Measurements from ENCODE around the gene ZNF813. TPM values are rescaled to one million over a fixed set of nuclear protein-coding genes. Genes with fewer than 3 reads are reported as not detected.
"Not testable (repeated sequence)": the region's sequence is repeated elsewhere in the genome, so short reads cannot be mapped to it uniquely, and the experiment has no call there.

Gene ZNF813
- total and polyA plus RNA-seq, 2 experiments from 2014 or later, result 6.4 to 29.3 TPM

DNA sequence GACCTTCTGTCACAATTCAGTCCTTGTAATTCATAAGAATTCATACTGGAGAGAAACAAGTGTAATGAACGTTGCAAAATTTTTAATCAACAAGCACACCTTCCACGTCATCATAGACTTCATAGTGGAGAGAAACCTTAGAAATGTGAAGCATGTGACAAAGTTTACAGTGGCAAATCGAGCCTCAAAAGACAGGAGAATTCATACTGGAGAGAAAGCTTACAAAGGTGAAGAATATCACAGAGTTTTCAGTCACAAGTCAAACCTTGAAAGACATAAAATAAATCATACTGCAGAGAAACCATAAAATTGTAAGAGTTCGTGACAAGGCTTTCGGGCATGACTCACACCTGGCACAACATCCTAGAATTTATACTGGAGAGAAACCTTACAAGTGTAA, 24.6 kb downstream of the ZNF813 start:
- no peaks in the 10 kb centered on the region; the same call in 1 of the 2 replicates for H4K20me1 ChIP-seq (replicated peaks; ENCODE audit: insufficient read depth)
- no peak overlapping the region for H3K4me2 ChIP-seq
- no peak overlapping the region for H3K27ac ChIP-seq (ENCODE audit: low read depth)
- H2AFZ ChIP-seq, result no peak overlapping the region
- no peaks in the 10 kb centered on the region for H3K27me3 Mint-ChIP-seq (ENCODE audit: insufficient read depth, low read depth, poor library complexity)
- 0 out of 2 replicates have a peak, but pooled peaks cover 3% of the 10 kb centered on the region for H3K9me2 ChIP-seq (ENCODE audit: insufficient read depth)
- peaks cover 37% of the 10 kb centered on the region for H3K36me3 ChIP-seq (ENCODE audit: insufficient read depth)
- peaks cover 6% of the 10 kb centered on the region; the same call in 1 of the 2 replicates for H3F3A ChIP-seq (replicated peaks; ENCODE audit: low read depth)
- no peaks in the 10 kb centered on the region for H3K4me1 Mint-ChIP-seq
- no peaks in the 10 kb centered on the region for H3K79me2 ChIP-seq (replicated peaks; ENCODE audit: insufficient read depth)
- H3K9me3 Mint-ChIP-seq, result peaks cover 36% of the 10 kb centered on the region
- ATAC-seq (no peak), DNase-seq (ENCODE audit: low spot score) (no peak)
- peaks cover 77% of the 10 kb centered on the region for H3K36me3 Mint-ChIP-seq (ENCODE audit: low read depth)
- no peaks in the 10 kb centered on the region for H3K27me3 ChIP-seq (ENCODE audit: insufficient read depth)
- no peak overlapping the region for H3K4me3 Mint-ChIP-seq
- H3K4me3 ChIP-seq, result no peak overlapping the region
- TF ChIP-seq JUNB (IDR thresholded peaks at IDR 0.05; ENCODE audit: unreplicated experiment), result no peak
- TF ChIP-seq, protein P1, sequence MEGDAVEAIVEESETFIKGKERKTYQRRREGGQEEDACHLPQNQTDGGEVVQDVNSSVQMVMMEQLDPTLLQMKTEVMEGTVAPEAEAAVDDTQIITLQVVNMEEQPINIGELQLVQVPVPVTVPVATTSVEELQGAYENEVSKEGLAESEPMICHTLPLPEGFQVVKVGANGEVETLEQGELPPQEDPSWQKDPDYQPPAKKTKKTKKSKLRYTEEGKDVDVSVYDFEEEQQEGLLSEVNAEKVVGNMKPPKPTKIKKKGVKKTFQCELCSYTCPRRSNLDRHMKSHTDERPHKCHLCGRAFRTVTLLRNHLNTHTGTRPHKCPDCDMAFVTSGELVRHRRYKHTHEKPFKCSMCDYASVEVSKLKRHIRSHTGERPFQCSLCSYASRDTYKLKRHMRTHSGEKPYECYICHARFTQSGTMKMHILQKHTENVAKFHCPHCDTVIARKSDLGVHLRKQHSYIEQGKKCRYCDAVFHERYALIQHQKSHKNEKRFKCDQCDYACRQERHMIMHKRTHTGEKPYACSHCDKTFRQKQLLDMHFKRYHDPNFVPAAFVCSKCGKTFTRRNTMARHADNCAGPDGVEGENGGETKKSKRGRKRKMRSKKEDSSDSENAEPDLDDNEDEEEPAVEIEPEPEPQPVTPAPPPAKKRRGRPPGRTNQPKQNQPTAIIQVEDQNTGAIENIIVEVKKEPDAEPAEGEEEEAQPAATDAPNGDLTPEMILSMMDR (conservative IDR thresholded peaks at IDR 0.05; ENCODE audit: low read depth in 2 of 2), result no peak
- TF ChIP-seq, protein P2, sequence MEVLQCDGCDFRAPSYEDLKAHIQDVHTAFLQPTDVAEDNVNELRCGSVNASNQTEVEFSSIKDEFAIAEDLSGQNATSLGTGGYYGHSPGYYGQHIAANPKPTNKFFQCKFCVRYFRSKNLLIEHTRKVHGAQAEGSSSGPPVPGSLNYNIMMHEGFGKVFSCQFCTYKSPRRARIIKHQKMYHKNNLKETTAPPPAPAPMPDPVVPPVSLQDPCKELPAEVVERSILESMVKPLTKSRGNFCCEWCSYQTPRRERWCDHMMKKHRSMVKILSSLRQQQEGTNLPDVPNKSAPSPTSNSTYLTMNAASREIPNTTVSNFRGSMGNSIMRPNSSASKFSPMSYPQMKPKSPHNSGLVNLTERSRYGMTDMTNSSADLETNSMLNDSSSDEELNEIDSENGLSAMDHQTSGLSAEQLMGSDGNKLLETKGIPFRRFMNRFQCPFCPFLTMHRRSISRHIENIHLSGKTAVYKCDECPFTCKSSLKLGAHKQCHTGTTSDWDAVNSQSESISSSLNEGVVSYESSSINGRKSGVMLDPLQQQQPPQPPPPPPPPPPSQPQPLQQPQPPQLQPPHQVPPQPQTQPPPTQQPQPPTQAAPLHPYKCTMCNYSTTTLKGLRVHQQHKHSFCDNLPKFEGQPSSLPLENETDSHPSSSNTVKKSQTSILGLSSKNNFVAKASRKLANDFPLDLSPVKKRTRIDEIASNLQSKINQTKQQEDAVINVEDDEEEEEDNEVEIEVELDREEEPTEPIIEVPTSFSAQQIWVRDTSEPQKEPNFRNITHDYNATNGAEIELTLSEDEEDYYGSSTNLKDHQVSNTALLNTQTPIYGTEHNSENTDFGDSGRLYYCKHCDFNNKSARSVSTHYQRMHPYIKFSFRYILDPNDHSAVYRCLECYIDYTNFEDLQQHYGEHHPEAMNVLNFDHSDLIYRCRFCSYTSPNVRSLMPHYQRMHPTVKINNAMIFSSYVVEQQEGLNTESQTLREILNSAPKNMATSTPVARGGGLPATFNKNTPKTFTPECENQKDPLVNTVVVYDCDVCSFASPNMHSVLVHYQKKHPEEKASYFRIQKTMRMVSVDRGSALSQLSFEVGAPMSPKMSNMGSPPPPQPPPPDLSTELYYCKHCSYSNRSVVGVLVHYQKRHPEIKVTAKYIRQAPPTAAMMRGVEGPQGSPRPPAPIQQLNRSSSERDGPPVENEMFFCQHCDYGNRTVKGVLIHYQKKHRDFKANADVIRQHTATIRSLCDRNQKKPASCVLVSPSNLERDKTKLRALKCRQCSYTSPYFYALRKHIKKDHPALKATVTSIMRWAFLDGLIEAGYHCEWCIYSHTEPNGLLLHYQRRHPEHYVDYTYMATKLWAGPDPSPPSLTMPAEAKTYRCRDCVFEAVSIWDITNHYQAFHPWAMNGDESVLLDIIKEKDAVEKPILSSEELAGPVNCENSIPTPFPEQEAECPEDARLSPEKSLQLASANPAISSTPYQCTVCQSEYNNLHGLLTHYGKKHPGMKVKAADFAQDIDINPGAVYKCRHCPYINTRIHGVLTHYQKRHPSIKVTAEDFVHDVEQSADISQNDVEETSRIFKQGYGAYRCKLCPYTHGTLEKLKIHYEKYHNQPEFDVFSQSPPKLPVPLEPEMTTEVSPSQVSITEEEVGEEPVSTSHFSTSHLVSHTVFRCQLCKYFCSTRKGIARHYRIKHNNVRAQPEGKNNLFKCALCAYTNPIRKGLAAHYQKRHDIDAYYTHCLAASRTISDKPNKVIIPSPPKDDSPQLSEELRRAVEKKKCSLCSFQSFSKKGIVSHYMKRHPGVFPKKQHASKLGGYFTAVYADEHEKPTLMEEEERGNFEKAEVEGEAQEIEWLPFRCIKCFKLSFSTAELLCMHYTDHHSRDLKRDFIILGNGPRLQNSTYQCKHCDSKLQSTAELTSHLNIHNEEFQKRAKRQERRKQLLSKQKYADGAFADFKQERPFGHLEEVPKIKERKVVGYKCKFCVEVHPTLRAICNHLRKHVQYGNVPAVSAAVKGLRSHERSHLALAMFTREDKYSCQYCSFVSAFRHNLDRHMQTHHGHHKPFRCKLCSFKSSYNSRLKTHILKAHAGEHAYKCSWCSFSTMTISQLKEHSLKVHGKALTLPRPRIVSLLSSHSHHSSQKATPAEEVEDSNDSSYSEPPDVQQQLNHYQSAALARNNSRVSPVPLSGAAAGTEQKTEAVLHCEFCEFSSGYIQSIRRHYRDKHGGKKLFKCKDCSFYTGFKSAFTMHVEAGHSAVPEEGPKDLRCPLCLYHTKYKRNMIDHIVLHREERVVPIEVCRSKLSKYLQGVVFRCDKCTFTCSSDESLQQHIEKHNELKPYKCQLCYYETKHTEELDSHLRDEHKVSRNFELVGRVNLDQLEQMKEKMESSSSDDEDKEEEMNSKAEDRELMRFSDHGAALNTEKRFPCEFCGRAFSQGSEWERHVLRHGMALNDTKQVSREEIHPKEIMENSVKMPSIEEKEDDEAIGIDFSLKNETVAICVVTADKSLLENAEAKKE (CRISPR knock-in tag; IDR thresholded peaks at IDR 0.05), result no peak
- no peak overlapping the region for H3K27ac Mint-ChIP-seq
- no peaks in the 10 kb centered on the region for H3K4me1 ChIP-seq (ENCODE audit: insufficient read depth)

GRCh38 chr19:53497311-53498023, 29.9 kb downstream of the ZNF813 start:
- peak overlapping the region; percentile 43; the same call in 1 of the 2 replicates for H2AFZ ChIP-seq
- ATAC-seq; H3K4me1 Mint-ChIP-seq; H3K9me3 Mint-ChIP-seq; H3F3A ChIP-seq (replicated peaks; ENCODE audit: low read depth); DNase-seq (ENCODE audit: low spot score); H4K20me1 ChIP-seq (replicated peaks; ENCODE audit: insufficient read depth); H3K4me3 ChIP-seq; H3K4me3 Mint-ChIP-seq; H3K36me3 ChIP-seq (ENCODE audit: insufficient read depth); H3K27ac Mint-ChIP-seq; H3K27me3 Mint-ChIP-seq (ENCODE audit: insufficient read depth, low read depth, poor library complexity); H3K27me3 ChIP-seq (ENCODE audit: insufficient read depth); H3K4me2 ChIP-seq; H3K79me2 ChIP-seq (replicated peaks; ENCODE audit: insufficient read depth); H3K27ac ChIP-seq (ENCODE audit: low read depth); H3K9me2 ChIP-seq (ENCODE audit: insufficient read depth); H3K4me1 ChIP-seq (ENCODE audit: insufficient read depth): not testable (repeated sequence)
- H3K36me3 Mint-ChIP-seq (ENCODE audit: low read depth), result peaks cover 26% of the 10 kb centered on the region

GRCh38 chr19:53498024-53498395, 30.5 kb downstream of the ZNF813 start:
- H3K9me3 Mint-ChIP-seq; H3K27ac ChIP-seq (ENCODE audit: low read depth); H3K4me2 ChIP-seq; H4K20me1 ChIP-seq (replicated peaks; ENCODE audit: insufficient read depth); H3K4me1 Mint-ChIP-seq; H3K36me3 ChIP-seq (ENCODE audit: insufficient read depth); H3K9me2 ChIP-seq (ENCODE audit: insufficient read depth); H3K27ac Mint-ChIP-seq; H3K4me1 ChIP-seq (ENCODE audit: insufficient read depth); H3K27me3 Mint-ChIP-seq (ENCODE audit: insufficient read depth, low read depth, poor library complexity); H3K4me3 ChIP-seq; DNase-seq (ENCODE audit: low spot score); H3K4me3 Mint-ChIP-seq; ATAC-seq; H3K27me3 ChIP-seq (ENCODE audit: insufficient read depth); H3K79me2 ChIP-seq (replicated peaks; ENCODE audit: insufficient read depth); H3F3A ChIP-seq (replicated peaks; ENCODE audit: low read depth): not testable (repeated sequence)
- peak overlapping the region; percentile 69; the same call in 1 of the 2 replicates for H2AFZ ChIP-seq
- peaks cover 21% of the 10 kb centered on the region for H3K36me3 Mint-ChIP-seq (ENCODE audit: low read depth)

Data from GM23338 (cell line).